HL-60 (cell line): ENCODE results near the gene SLC24A3.

Experiments
- CTCF ChIP-seq: IDR thresholded peaks from one replicate; pipeline ENCODE4 v1.5.1; 2011; ENCODE audit warnings: low read length, control low read depth, inconsistent platforms; ENCODE audit not compliant: insufficient read depth
- POLR2AphosphoS5 ChIP-seq: IDR thresholded peaks from 2 replicates; pipeline ENCODE4 v1.6.1; 2012; ENCODE audit warnings: low read depth
- REST ChIP-seq: IDR thresholded peaks from 2 replicates; pipeline ENCODE4 v1.6.1; 2012; ENCODE audit warnings: low read depth; ENCODE audit not compliant: insufficient replicate concordance

GRCh38 chr20:19493794-19494495 lies 281.5 kb downstream of the SLC24A3 start:
- TF ChIP-seq CTCF, result no peak
- no peak for TF ChIP-seq REST
- no peak for TF ChIP-seq POLR2AphosphoS5
